ENCODE results near the gene C20orf144.

Gene C20orf144

GRCh38 chr20:33656783-33657703, 5.1 kb upstream of the C20orf144 start:
- DNase-seq (ENCODE audit: low spot score): no peak
- TF ChIP-seq CTCF (conservative IDR thresholded peaks at IDR 0.05; ENCODE audit: low read depth): no peak
- ChIA-PET CTCF (interaction anchor here (0.6 to 2.4 kb wide), 4 partner anchors 10 to 765 kb away, joined by 3 to 8 read pairs (median 4); partner anchors contain the start of gene ACTL10), POLR2A (ENCODE audit: low non-redundant PET) (no interaction called here)
- H3K27ac ChIP-seq: no peak overlapping the region

GRCh38 chr20:33657704-33658095, 4.4 kb upstream of the C20orf144 start:
- ChIA-PET CTCF (interaction anchor here (2.4 kb wide), 1 partner anchor 10 kb away, joined by 8 read pairs; the partner anchor contains the start of gene ACTL10), POLR2A (ENCODE audit: low non-redundant PET) (no interaction called here)
- no peak for DNase-seq (ENCODE audit: low spot score)
- no peak overlapping the region for H3K27ac ChIP-seq
- no peak for TF ChIP-seq CTCF (conservative IDR thresholded peaks at IDR 0.05; ENCODE audit: low read depth)

GRCh38 chr20:33658510-33658909, 3.6 kb upstream of the C20orf144 start:
- CTCF ChIA-PET: interaction anchor here (0.6 to 0.7 kb wide), 2 partner anchors 125 to 480 kb away, joined by 3 to 5 read pairs; no protein-coding TSS in a partner anchor
- H3K27ac ChIP-seq: 0 out of 2 replicates have a peak overlapping the region, but pooled peaks have one; percentile 1
- no peak for TF ChIP-seq CTCF (conservative IDR thresholded peaks at IDR 0.05; ENCODE audit: low read depth)
- no peak for DNase-seq (ENCODE audit: low spot score)
- POLR2A ChIA-PET (ENCODE audit: low non-redundant PET): no interaction called here

GRCh38 chr20:33658929-33659328, 3.2 kb upstream of the C20orf144 start:
- DNase-seq (ENCODE audit: low spot score): no peak
- H3K27ac ChIP-seq: 0 out of 2 replicates have a peak overlapping the region, but pooled peaks have one; percentile 1
- POLR2A ChIA-PET (ENCODE audit: low non-redundant PET): interaction anchor here (0.5 kb wide), 1 partner anchor 25 kb away, joined by 3 read pairs; no protein-coding TSS in a partner anchor
- CTCF ChIA-PET: interaction anchor here (0.6 to 0.7 kb wide), 3 partner anchors 9 to 480 kb away, joined by 3 to 5 read pairs (median 3); no protein-coding TSS in a partner anchor
- no peak for TF ChIP-seq CTCF (conservative IDR thresholded peaks at IDR 0.05; ENCODE audit: low read depth)

- POLR2A ChIA-PET (ENCODE audit: low non-redundant PET): interaction anchor here (0.5 kb wide), 1 partner anchor 24 kb away, joined by 3 read pairs; no protein-coding TSS in a partner anchor
- TF ChIP-seq CTCF (conservative IDR thresholded peaks at IDR 0.05; ENCODE audit: low read depth): no peak
- CTCF ChIA-PET: interaction anchor here (0.6 kb wide), 2 partner anchors 9 to 479 kb away, joined by 3 to 5 read pairs; no protein-coding TSS in a partner anchor
- no peak overlapping the region for H3K27ac ChIP-seq
- no peak for DNase-seq (ENCODE audit: low spot score)
Observed at GRCh38 chr20:33659341-33660034, 2.6 kb upstream of the C20orf144 start.
